NB4 (cell line): ENCODE results near the gene FAM168B.

ENCODE experiments used
- MYC ChIP-seq: IDR thresholded peaks from 2 replicates; pipeline ENCODE4 v1.6.1; 2011; ENCODE audit warnings: low read depth, low read length
- POLR2A ChIP-seq: IDR thresholded peaks from 2 replicates; pipeline ENCODE4 v1.6.1; 2011; ENCODE audit warnings: mild to moderate bottlenecking; ENCODE audit not compliant: insufficient read length; ENCODE audit errors: extremely low read depth
- TF ChIP-seq, protein P1 (sequence below): IDR thresholded peaks from one replicate; pipeline ENCODE4 v1.5.1; 2012; ENCODE audit warnings: low read depth, low read length
- TF ChIP-seq, protein P2 (sequence below): IDR thresholded peaks from 2 replicates; pipeline ENCODE4 v1.6.1; 2011; ENCODE audit warnings: low read depth, low read length

DNA sequence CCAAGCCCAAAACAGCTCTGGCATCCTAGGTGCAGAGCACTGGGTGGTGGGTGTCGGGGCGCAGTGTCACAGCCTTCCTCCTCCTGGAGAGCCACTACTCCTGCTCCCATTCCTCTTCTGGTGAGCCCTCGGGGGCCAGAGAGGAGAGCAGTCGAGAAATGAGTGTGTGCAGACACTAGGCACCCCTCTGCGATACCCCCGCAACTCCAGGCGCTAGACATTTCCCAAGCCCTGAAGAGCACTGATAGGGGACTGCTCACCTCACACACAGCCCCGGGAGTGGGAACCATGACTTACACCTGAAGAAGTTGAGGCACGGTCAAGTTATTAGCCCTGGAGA is 54.2 kb downstream of the FAM168B start:
- TF ChIP-seq, protein P1, sequence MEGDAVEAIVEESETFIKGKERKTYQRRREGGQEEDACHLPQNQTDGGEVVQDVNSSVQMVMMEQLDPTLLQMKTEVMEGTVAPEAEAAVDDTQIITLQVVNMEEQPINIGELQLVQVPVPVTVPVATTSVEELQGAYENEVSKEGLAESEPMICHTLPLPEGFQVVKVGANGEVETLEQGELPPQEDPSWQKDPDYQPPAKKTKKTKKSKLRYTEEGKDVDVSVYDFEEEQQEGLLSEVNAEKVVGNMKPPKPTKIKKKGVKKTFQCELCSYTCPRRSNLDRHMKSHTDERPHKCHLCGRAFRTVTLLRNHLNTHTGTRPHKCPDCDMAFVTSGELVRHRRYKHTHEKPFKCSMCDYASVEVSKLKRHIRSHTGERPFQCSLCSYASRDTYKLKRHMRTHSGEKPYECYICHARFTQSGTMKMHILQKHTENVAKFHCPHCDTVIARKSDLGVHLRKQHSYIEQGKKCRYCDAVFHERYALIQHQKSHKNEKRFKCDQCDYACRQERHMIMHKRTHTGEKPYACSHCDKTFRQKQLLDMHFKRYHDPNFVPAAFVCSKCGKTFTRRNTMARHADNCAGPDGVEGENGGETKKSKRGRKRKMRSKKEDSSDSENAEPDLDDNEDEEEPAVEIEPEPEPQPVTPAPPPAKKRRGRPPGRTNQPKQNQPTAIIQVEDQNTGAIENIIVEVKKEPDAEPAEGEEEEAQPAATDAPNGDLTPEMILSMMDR, result no peak
- TF ChIP-seq POLR2A (no peak), MYC (no peak)
- TF ChIP-seq, protein P2, sequence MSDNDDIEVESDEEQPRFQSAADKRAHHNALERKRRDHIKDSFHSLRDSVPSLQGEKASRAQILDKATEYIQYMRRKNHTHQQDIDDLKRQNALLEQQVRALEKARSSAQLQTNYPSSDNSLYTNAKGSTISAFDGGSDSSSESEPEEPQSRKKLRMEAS, result no peak
